Activated T-helper 2 cell treated with anti-CD3 and anti-CD28 coated beads, Interferon-gamma antibody, Interleukin-2, Interleukin-4, amounts not matched to agents 10 μg/mL and 5 μg/mL and 100 μg/mL, durations not matched to agents 14 hours and 24 hours and 36 hours (primary cell): ENCODE results near the gene ABI3. TPM values are rescaled to one million over a fixed set of nuclear protein-coding genes. Genes with fewer than 3 reads are reported as not detected.

Experiments used
- DNase-seq: peaks from one replicate; pipeline ENCODE4 v3.0.0; 2021; ENCODE audit warnings: low spot score
- H3K27ac Mint-ChIP-seq: one replicate; pipeline ENCODE4 v1.8.0; 2021; ENCODE audit warnings: mixed read lengths
- H3K27me3 Mint-ChIP-seq: one replicate; pipeline ENCODE4 v1.8.0; 2021; ENCODE audit warnings: low read depth, mixed read lengths
- H3K36me3 Mint-ChIP-seq: one replicate; pipeline ENCODE4 v1.8.0; 2021; ENCODE audit warnings: low read depth, mixed read lengths
- H3K4me1 Mint-ChIP-seq: one replicate; pipeline ENCODE4 v1.8.0; 2021; ENCODE audit warnings: low read depth, mixed read lengths
- H3K4me3 Mint-ChIP-seq: one replicate; pipeline ENCODE4 v1.8.0; 2021; ENCODE audit warnings: low read depth, mild to moderate bottlenecking, moderate library complexity, mixed read lengths
- H3K9me3 Mint-ChIP-seq: one replicate; pipeline ENCODE4 v1.8.0; 2021; ENCODE audit warnings: mixed read lengths
- intact Hi-C: fragments of 100-400 bp; cut with micrococcal nuclease; formaldehyde crosslinking; loops from one replicate; pipeline ENCODE4 v1.15.1; 2023
- total RNA-seq: library from RNA; stranded (reverse); gene quantifications from 2 replicates; pipeline ENCODE4 v1.2.3, GENCODE V29; 2022

Gene ABI3
- total RNA-seq, 1 donor from 2014 or later = 30.0 TPM

- intact Hi-C loops = no loop called here
- Mint-ChIP-seq H3K4me1 (peaks cover 32% of the 10 kb centered on the region), H3K36me3 (peaks cover 40% of the 10 kb centered on the region), H3K27me3 (peaks cover 23% of the 10 kb centered on the region), H3K9me3 (no peaks in the 10 kb centered on the region), H3K4me3 (peak overlapping the region; percentile 64), H3K27ac (no peak overlapping the region)
- peak; percentile 52 for DNase-seq
Observed at GRCh38 chr17:49223517-49224197, 13.2 kb downstream of the ABI3 start.

GRCh38 chr17:49224198-49224996 lies 13.9 kb downstream of the ABI3 start:
- Mint-ChIP-seq H3K4me1 (peaks cover 25% of the 10 kb centered on the region), H3K9me3 (no peaks in the 10 kb centered on the region), H3K36me3 (peaks cover 32% of the 10 kb centered on the region), H3K27ac (no peak overlapping the region), H3K4me3 (peak overlapping the region; percentile 33), H3K27me3 (peaks cover 28% of the 10 kb centered on the region)
- intact Hi-C loops = no loop called here
- peak; percentile 49 for DNase-seq

GRCh38 chr17:49224997-49225337 lies 14.5 kb downstream of the ABI3 start:
- DNase-seq = no peak
- peak overlapping the region; percentile 17 for H3K4me3 Mint-ChIP-seq
- intact Hi-C loops = no loop called here
- no peaks in the 10 kb centered on the region for H3K9me3 Mint-ChIP-seq
- peaks cover 25% of the 10 kb centered on the region for H3K4me1 Mint-ChIP-seq
- H3K27ac Mint-ChIP-seq = no peak overlapping the region
- H3K27me3 Mint-ChIP-seq = peaks cover 33% of the 10 kb centered on the region
- H3K36me3 Mint-ChIP-seq = peaks cover 27% of the 10 kb centered on the region

GRCh38 chr17:49225554-49226236 lies 15.2 kb downstream of the ABI3 start:
- H3K9me3 Mint-ChIP-seq = no peaks in the 10 kb centered on the region
- H3K36me3 Mint-ChIP-seq = peaks cover 22% of the 10 kb centered on the region
- no peak overlapping the region for H3K4me3 Mint-ChIP-seq
- no peak overlapping the region for H3K27ac Mint-ChIP-seq
- intact Hi-C loops = no loop called here
- peaks cover 33% of the 10 kb centered on the region for H3K27me3 Mint-ChIP-seq
- peaks cover 22% of the 10 kb centered on the region for H3K4me1 Mint-ChIP-seq
- DNase-seq = no peak

- no peak for DNase-seq
- Mint-ChIP-seq H3K4me3 (no peak overlapping the region), H3K27ac (no peak overlapping the region), H3K9me3 (no peaks in the 10 kb centered on the region), H3K27me3 (peaks cover 42% of the 10 kb centered on the region), H3K4me1 (peaks cover 28% of the 10 kb centered on the region), H3K36me3 (peaks cover 16% of the 10 kb centered on the region)
- intact Hi-C loops = loop anchor here (1.0 kb wide), 1 partner anchor 47 kb away; no protein-coding TSS in a partner anchor
Observed at GRCh38 chr17:49226771-49227435, 16.4 kb downstream of the ABI3 start.

GRCh38 chr17:49227436-49228261 lies 17.1 kb downstream of the ABI3 start:
- Mint-ChIP-seq H3K27me3 (peaks cover 43% of the 10 kb centered on the region), H3K4me3 (peak overlapping the region; percentile 9), H3K27ac (no peak overlapping the region), H3K4me1 (peaks cover 28% of the 10 kb centered on the region), H3K36me3 (peaks cover 8% of the 10 kb centered on the region), H3K9me3 (no peaks in the 10 kb centered on the region)
- peak; percentile 53 for DNase-seq
- intact Hi-C loops = loop anchor here (1.0 kb wide), 1 partner anchor 47 kb away; no protein-coding TSS in a partner anchor

- DNase-seq = no peak
- intact Hi-C loops = no loop called here
Observed at GRCh38 chr17:49229076-49229804, 18.7 kb downstream of the ABI3 start.

GRCh38 chr17:49229805-49230600 lies 19.5 kb downstream of the ABI3 start:
- H3K36me3 Mint-ChIP-seq = no peaks in the 10 kb centered on the region
- intact Hi-C loops = loop anchor here (2.0 kb wide), 1 partner anchor 31 kb away; no protein-coding TSS in a partner anchor
- H3K4me1 Mint-ChIP-seq = peaks cover 12% of the 10 kb centered on the region
- no peak for DNase-seq
- no peaks in the 10 kb centered on the region for H3K9me3 Mint-ChIP-seq
- no peak overlapping the region for H3K27ac Mint-ChIP-seq
- peaks cover 38% of the 10 kb centered on the region for H3K27me3 Mint-ChIP-seq
- H3K4me3 Mint-ChIP-seq = peak overlapping the region; percentile 78

More at GRCh38 chr17:49229076-49229804, 18.7 kb downstream of the ABI3 start:
- Mint-ChIP-seq H3K27me3 (peaks cover 41% of the 10 kb centered on the region), H3K4me3 (peak overlapping the region; percentile 0), H3K36me3 (no peaks in the 10 kb centered on the region), H3K9me3 (no peaks in the 10 kb centered on the region), H3K4me1 (peaks cover 16% of the 10 kb centered on the region), H3K27ac (no peak overlapping the region)

GRCh38 chr17:49230636-49231562 lies 20.4 kb downstream of the ABI3 start, which contains the start of gene PHOSPHO1:
PHOSPHO1 (minus strand) TSS chr17:49230787; CDS start chr17:49226691, 4,096 bp downstream.
- H3K36me3 Mint-ChIP-seq = no peaks in the 10 kb centered on the region
- H3K27me3 Mint-ChIP-seq = peaks cover 33% of the 10 kb centered on the region
- no peaks in the 10 kb centered on the region for H3K9me3 Mint-ChIP-seq
- H3K4me1 Mint-ChIP-seq = peaks cover 12% of the 10 kb centered on the region
- H3K27ac Mint-ChIP-seq = no peak within 1 kb of the TSS
- peak; percentile 83 for DNase-seq
- H3K4me3 Mint-ChIP-seq = peak within 1 kb of the TSS; percentile 78
- intact Hi-C loops = loop anchor here (2.0 kb wide), 1 partner anchor 30 kb away; no protein-coding TSS in a partner anchor

GRCh38 chr17:49231563-49231894 lies 21.0 kb downstream of the ABI3 start:
- H3K27ac Mint-ChIP-seq = no peak overlapping the region
- peaks cover 12% of the 10 kb centered on the region for H3K4me1 Mint-ChIP-seq
- no peak for DNase-seq
- H3K4me3 Mint-ChIP-seq = peak overlapping the region; percentile 78
- H3K27me3 Mint-ChIP-seq = peaks cover 30% of the 10 kb centered on the region
- H3K9me3 Mint-ChIP-seq = no peaks in the 10 kb centered on the region
- no peaks in the 10 kb centered on the region for H3K36me3 Mint-ChIP-seq
- intact Hi-C loops = loop anchor here (2.0 kb wide), 1 partner anchor 29 kb away; no protein-coding TSS in a partner anchor
